ENCODE results near the gene NUCKS1. TPM values are rescaled to one million over a fixed set of nuclear protein-coding genes. Genes with fewer than 3 reads are reported as not detected.

Gene NUCKS1
- total RNA-seq, 1 experiment from 2014 or later, result 237 TPM

DNA sequence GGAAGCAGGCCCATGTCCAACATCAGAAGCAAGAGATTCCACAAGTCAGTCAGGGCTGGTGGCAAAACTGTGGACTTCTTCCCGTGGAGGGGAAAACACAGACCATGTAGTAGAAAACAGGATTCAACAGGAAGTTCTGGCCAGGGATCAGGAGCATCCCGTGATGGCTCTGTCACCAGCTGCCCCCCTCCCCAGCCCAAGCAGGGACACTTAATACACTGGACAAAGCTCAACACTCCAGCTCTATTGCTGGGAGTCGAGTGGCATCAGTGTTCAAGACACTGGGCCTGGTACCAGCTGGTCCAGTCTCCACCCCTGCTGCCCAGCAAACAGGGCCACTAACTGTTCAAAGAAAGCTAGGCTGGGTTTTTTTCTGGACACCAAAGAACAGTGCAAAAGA lies 73.4 kb downstream of the NUCKS1 start:
- Histone ChIP-seq H3K27ac (ENCODE audit: low read depth, low read length) (no peak overlapping the region), H3K9me3 (ENCODE audit: control insufficient read depth in 1 of 2, insufficient read depth in 1 of 2, low read depth in 1 of 2, low read length in 2 of 2) (no peaks in the 10 kb centered on the region), H3K9ac (ENCODE audit: low read length) (no peak overlapping the region), H3K36me3 (ENCODE audit: control insufficient read depth in 1 of 2, insufficient read depth in 2 of 2, low read length in 2 of 2) (no peaks in the 10 kb centered on the region), H2AFZ (ENCODE audit: low read depth, low read length, poor library complexity, severe bottlenecking) (no peak overlapping the region), H3K4me2 (ENCODE audit: low read length) (no peak overlapping the region), H3K4me1 (ENCODE audit: control insufficient read depth in 1 of 2, insufficient read depth in 2 of 2, low read length in 2 of 2) (peaks cover 32 to 46% of the 10 kb centered on the region in 2 experiments), H3K9me2 (ENCODE audit: insufficient read depth) (no peaks in the 10 kb centered on the region), H4K20me1 (ENCODE audit: insufficient read depth) (no peaks in the 10 kb centered on the region), H3K27me3 (ENCODE audit: insufficient read depth, low read length) (no peaks in the 10 kb centered on the region), H3K4me3 (replicated peaks in 1 of 2; ENCODE audit: low read depth in 1 of 2, low read length in 2 of 2) (no peak overlapping the region), H3K79me2 (ENCODE audit: insufficient read depth, low read length) (peaks cover 13% of the 10 kb centered on the region; the same call in 1 of the 2 replicates)
- no peak for ATAC-seq
- ChIA-PET CTCF (interaction anchor here (1.7 to 1.8 kb wide), 2 partner anchors 11 to 17 kb away, joined by 4 to 8 read pairs; no protein-coding TSS in a partner anchor), POLR2A (no interaction called here), RAD21 (ENCODE audit: low non-redundant PET in 1 of 2, low total read pairs in 2 of 2, uncharacterized antibody in 2 of 2, unreplicated experiment in 2 of 2) (no interaction called here)
- no TSS peak for BruUV-seq (replicated peaks)
- DNase-seq (ENCODE audit: low read depth, low spot score), result no peak
- intact Hi-C loops (cut with micrococcal nuclease), result no loop called here
- TF ChIP-seq CEBPB (IDR thresholded peaks at IDR 0.05; ENCODE audit: low read depth), result no peak
- TF ChIP-seq ZFX (IDR thresholded peaks at IDR 0.05), result no peak
- no peak for TF ChIP-seq POLR2AphosphoS5 (IDR thresholded peaks at IDR 0.05; ENCODE audit: low read depth, low read length)
- no peak for TF ChIP-seq SP1 (IDR thresholded peaks at IDR 0.05; ENCODE audit: low read depth)
- TF ChIP-seq JUND (IDR thresholded peaks at IDR 0.05), result no peak
- TF ChIP-seq, protein P1, sequence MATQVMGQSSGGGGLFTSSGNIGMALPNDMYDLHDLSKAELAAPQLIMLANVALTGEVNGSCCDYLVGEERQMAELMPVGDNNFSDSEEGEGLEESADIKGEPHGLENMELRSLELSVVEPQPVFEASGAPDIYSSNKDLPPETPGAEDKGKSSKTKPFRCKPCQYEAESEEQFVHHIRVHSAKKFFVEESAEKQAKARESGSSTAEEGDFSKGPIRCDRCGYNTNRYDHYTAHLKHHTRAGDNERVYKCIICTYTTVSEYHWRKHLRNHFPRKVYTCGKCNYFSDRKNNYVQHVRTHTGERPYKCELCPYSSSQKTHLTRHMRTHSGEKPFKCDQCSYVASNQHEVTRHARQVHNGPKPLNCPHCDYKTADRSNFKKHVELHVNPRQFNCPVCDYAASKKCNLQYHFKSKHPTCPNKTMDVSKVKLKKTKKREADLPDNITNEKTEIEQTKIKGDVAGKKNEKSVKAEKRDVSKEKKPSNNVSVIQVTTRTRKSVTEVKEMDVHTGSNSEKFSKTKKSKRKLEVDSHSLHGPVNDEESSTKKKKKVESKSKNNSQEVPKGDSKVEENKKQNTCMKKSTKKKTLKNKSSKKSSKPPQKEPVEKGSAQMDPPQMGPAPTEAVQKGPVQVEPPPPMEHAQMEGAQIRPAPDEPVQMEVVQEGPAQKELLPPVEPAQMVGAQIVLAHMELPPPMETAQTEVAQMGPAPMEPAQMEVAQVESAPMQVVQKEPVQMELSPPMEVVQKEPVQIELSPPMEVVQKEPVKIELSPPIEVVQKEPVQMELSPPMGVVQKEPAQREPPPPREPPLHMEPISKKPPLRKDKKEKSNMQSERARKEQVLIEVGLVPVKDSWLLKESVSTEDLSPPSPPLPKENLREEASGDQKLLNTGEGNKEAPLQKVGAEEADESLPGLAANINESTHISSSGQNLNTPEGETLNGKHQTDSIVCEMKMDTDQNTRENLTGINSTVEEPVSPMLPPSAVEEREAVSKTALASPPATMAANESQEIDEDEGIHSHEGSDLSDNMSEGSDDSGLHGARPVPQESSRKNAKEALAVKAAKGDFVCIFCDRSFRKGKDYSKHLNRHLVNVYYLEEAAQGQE (IDR thresholded peaks at IDR 0.05; ENCODE audit: low read depth), result no peak
- TF ChIP-seq EZH2phosphoT487 (IDR thresholded peaks at IDR 0.05; ENCODE audit: borderline replicate concordance), result no peak
- TF ChIP-seq CBX3 (IDR thresholded peaks at IDR 0.05; ENCODE audit: low read depth), result no peak
- TF ChIP-seq, protein P2, sequence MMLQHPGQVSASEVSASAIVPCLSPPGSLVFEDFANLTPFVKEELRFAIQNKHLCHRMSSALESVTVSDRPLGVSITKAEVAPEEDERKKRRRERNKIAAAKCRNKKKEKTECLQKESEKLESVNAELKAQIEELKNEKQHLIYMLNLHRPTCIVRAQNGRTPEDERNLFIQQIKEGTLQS (IDR thresholded peaks at IDR 0.05), result no peak
- no peak for TF ChIP-seq EGR1 (IDR thresholded peaks at IDR 0.05; ENCODE audit: low read depth)
- TF ChIP-seq POLR2A (IDR thresholded peaks at IDR 0.05; ENCODE audit: borderline replicate concordance, extremely low read depth, insufficient read depth, insufficient read length), result no peak
- no peak for TF ChIP-seq SIN3A (IDR thresholded peaks at IDR 0.05; ENCODE audit: low read depth)
- TF ChIP-seq, protein P3, sequence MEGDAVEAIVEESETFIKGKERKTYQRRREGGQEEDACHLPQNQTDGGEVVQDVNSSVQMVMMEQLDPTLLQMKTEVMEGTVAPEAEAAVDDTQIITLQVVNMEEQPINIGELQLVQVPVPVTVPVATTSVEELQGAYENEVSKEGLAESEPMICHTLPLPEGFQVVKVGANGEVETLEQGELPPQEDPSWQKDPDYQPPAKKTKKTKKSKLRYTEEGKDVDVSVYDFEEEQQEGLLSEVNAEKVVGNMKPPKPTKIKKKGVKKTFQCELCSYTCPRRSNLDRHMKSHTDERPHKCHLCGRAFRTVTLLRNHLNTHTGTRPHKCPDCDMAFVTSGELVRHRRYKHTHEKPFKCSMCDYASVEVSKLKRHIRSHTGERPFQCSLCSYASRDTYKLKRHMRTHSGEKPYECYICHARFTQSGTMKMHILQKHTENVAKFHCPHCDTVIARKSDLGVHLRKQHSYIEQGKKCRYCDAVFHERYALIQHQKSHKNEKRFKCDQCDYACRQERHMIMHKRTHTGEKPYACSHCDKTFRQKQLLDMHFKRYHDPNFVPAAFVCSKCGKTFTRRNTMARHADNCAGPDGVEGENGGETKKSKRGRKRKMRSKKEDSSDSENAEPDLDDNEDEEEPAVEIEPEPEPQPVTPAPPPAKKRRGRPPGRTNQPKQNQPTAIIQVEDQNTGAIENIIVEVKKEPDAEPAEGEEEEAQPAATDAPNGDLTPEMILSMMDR (IDR thresholded peaks at IDR 0.05 in 2 of 3, conservative IDR thresholded peaks at IDR 0.05 in 1 of 3; ENCODE audit: borderline replicate concordance in 1 of 3, insufficient read depth in 1 of 3, low read depth in 2 of 3, low read length in 2 of 3), result no peak
- no peak for TF ChIP-seq ZNF274 (IDR thresholded peaks at IDR 0.05; ENCODE audit: low read depth, low read length)
- no peak for TF ChIP-seq SRF (IDR thresholded peaks at IDR 0.05; ENCODE audit: low read depth)
- no peak for TF ChIP-seq FOSL1 (IDR thresholded peaks at IDR 0.05; ENCODE audit: low read depth)
